Measurements from ENCODE around the gene FNDC3B.

DNA sequence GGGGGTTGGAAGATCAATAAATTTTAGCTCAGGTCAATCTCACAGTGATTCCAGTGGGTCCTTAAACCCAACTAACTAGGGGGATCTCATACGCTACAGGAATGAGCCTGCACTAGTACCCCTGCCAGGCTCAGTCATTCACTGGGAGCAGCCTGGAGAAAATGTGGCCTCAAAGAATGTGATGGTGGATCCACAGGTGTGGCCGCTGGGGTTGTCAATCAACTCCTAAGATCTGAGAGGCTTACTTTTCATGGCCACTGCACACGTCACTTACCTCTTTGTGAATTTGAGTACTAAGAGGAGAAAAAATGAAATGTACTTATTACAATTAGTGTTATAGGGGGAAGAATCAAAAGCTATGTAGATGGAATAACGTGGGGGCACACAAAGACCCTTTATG, 17.5 kb upstream of the FNDC3B start:
- no peak for TF ChIP-seq NFE2L2 (conservative IDR thresholded peaks at IDR 0.05; ENCODE audit: low read length)
- TF ChIP-seq, protein P1, sequence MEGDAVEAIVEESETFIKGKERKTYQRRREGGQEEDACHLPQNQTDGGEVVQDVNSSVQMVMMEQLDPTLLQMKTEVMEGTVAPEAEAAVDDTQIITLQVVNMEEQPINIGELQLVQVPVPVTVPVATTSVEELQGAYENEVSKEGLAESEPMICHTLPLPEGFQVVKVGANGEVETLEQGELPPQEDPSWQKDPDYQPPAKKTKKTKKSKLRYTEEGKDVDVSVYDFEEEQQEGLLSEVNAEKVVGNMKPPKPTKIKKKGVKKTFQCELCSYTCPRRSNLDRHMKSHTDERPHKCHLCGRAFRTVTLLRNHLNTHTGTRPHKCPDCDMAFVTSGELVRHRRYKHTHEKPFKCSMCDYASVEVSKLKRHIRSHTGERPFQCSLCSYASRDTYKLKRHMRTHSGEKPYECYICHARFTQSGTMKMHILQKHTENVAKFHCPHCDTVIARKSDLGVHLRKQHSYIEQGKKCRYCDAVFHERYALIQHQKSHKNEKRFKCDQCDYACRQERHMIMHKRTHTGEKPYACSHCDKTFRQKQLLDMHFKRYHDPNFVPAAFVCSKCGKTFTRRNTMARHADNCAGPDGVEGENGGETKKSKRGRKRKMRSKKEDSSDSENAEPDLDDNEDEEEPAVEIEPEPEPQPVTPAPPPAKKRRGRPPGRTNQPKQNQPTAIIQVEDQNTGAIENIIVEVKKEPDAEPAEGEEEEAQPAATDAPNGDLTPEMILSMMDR (IDR thresholded peaks at IDR 0.05), result no peak
- TF ChIP-seq BHLHE40 (IDR thresholded peaks at IDR 0.05; ENCODE audit: low read depth, low read length), result no peak
- TF ChIP-seq, protein P2, sequence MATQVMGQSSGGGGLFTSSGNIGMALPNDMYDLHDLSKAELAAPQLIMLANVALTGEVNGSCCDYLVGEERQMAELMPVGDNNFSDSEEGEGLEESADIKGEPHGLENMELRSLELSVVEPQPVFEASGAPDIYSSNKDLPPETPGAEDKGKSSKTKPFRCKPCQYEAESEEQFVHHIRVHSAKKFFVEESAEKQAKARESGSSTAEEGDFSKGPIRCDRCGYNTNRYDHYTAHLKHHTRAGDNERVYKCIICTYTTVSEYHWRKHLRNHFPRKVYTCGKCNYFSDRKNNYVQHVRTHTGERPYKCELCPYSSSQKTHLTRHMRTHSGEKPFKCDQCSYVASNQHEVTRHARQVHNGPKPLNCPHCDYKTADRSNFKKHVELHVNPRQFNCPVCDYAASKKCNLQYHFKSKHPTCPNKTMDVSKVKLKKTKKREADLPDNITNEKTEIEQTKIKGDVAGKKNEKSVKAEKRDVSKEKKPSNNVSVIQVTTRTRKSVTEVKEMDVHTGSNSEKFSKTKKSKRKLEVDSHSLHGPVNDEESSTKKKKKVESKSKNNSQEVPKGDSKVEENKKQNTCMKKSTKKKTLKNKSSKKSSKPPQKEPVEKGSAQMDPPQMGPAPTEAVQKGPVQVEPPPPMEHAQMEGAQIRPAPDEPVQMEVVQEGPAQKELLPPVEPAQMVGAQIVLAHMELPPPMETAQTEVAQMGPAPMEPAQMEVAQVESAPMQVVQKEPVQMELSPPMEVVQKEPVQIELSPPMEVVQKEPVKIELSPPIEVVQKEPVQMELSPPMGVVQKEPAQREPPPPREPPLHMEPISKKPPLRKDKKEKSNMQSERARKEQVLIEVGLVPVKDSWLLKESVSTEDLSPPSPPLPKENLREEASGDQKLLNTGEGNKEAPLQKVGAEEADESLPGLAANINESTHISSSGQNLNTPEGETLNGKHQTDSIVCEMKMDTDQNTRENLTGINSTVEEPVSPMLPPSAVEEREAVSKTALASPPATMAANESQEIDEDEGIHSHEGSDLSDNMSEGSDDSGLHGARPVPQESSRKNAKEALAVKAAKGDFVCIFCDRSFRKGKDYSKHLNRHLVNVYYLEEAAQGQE (IDR thresholded peaks at IDR 0.05), result no peak

Measured in A549 (cell line).